Fibroblast of skin of right biceps (primary cell): Measurements from ENCODE around the gene KIZ.
A peak's percentile ranks its signal among the peaks of the same experiment; 100 is the strongest.

Experiments
- DNase-seq: peaks from one replicate; pipeline ENCODE4 v3.0.0-alpha.2; 2013

Gene KIZ

GRCh38 chr20:21105429-21106170 is 20.3 kb upstream of the KIZ start:
- DNase-seq: no peak

GRCh38 chr20:21106171-21107017 is 19.5 kb upstream of the KIZ start, which contains the start of gene LINC00237:
Gene LINC00237 (minus strand): TSS chr20:21106358.
- no peak for DNase-seq

GRCh38 chr20:21109144-21109543 is 16.7 kb upstream of the KIZ start:
- no peak for DNase-seq

GRCh38 chr20:21110811-21111210 is 15.1 kb upstream of the KIZ start:
- no peak for DNase-seq

- DNase-seq: no peak
Observed at GRCh38 chr20:21111416-21111815, 14.5 kb upstream of the KIZ start.

- no peak for DNase-seq
Observed at GRCh38 chr20:21113697-21114096, 12.2 kb upstream of the KIZ start.

GRCh38 chr20:21114584-21114983 is 11.3 kb upstream of the KIZ start:
- no peak for DNase-seq

- DNase-seq: no peak
Observed at GRCh38 chr20:21117521-21117920, 8.4 kb upstream of the KIZ start.

- no peak for DNase-seq
Observed at GRCh38 chr20:21118138-21118537, 7.7 kb upstream of the KIZ start.

GRCh38 chr20:21118782-21119181 is 7.1 kb upstream of the KIZ start:
- no peak for DNase-seq

- DNase-seq: no peak
Observed at GRCh38 chr20:21124190-21124589, 1.7 kb upstream of the KIZ start.

- peak; percentile 49 for DNase-seq
Observed at GRCh38 chr20:21125072-21125848, 622 bp upstream of the KIZ start.

- no peak for DNase-seq
Observed at GRCh38 chr20:21126581-21126870, 644 bp downstream of the KIZ start.

- no peak for DNase-seq
Observed at GRCh38 chr20:21127201-21127981, 1.5 kb downstream of the KIZ start.

GRCh38 chr20:21129861-21130260 is 4.0 kb downstream of the KIZ start:
- no peak for DNase-seq

GRCh38 chr20:21133404-21133803 is 7.5 kb downstream of the KIZ start:
- no peak for DNase-seq

- DNase-seq: no peak
Observed at GRCh38 chr20:21133917-21134622, 8.2 kb downstream of the KIZ start.

- DNase-seq: no peak
Observed at GRCh38 chr20:21134883-21135493, 9.1 kb downstream of the KIZ start.

- DNase-seq: no peak
Observed at GRCh38 chr20:21136015-21136732, 10.3 kb downstream of the KIZ start.

GRCh38 chr20:21137078-21137477 is 11.2 kb downstream of the KIZ start:
- DNase-seq: no peak
